ENCODE results near the gene ZNHIT3.

ZNHIT3 gene

GRCh38 chr17:36509272-36509985, 22.9 kb downstream of the ZNHIT3 start:
- DNase-seq (ENCODE audit: insufficient read length, low spot score) (no peak), FAIRE-seq (no peak)

- DNase-seq (ENCODE audit: insufficient read length, low spot score) (no peak), FAIRE-seq (no peak)
Observed at GRCh38 chr17:36510636-36511035, 24.2 kb downstream of the ZNHIT3 start.

- no peak for FAIRE-seq
- no peak for DNase-seq (ENCODE audit: insufficient read length, low spot score)
Observed at GRCh38 chr17:36511216-36511615, 24.7 kb downstream of the ZNHIT3 start.

GRCh38 chr17:36512641-36513040, 26.2 kb downstream of the ZNHIT3 start:
- no peak for DNase-seq (ENCODE audit: insufficient read length, low spot score)
- FAIRE-seq: no peak

- DNase-seq (ENCODE audit: insufficient read length, low spot score) (no peak), FAIRE-seq (no peak)
Observed at GRCh38 chr17:36514856-36515255, 28.4 kb downstream of the ZNHIT3 start.

- FAIRE-seq (no peak), DNase-seq (ENCODE audit: insufficient read length, low spot score) (no peak)
Observed at GRCh38 chr17:36515837-36516236, 29.4 kb downstream of the ZNHIT3 start.

GRCh38 chr17:36523113-36523512, 36.6 kb downstream of the ZNHIT3 start:
- FAIRE-seq (no peak), DNase-seq (ENCODE audit: insufficient read length, low spot score) (no peak)

GRCh38 chr17:36524428-36524876, 38.0 kb downstream of the ZNHIT3 start:
- DNase-seq (ENCODE audit: insufficient read length, low spot score): no peak
- no peak for FAIRE-seq

GRCh38 chr17:36525113-36525512, 38.6 kb downstream of the ZNHIT3 start:
- no peak for DNase-seq (ENCODE audit: insufficient read length, low spot score)
- no peak for FAIRE-seq

- FAIRE-seq (no peak), DNase-seq (ENCODE audit: insufficient read length, low spot score) (no peak)
Observed at GRCh38 chr17:36525888-36526287, 39.4 kb downstream of the ZNHIT3 start.

- no peak for DNase-seq (ENCODE audit: insufficient read length, low spot score)
- FAIRE-seq: no peak
Observed at GRCh38 chr17:36527621-36528250, 41.3 kb downstream of the ZNHIT3 start.

GRCh38 chr17:36529121-36529520, 42.6 kb downstream of the ZNHIT3 start:
- no peak for FAIRE-seq
- no peak for DNase-seq (ENCODE audit: insufficient read length, low spot score)

- no peak for DNase-seq (ENCODE audit: insufficient read length, low spot score)
- no peak for FAIRE-seq
Observed at GRCh38 chr17:36532435-36532975, 46.0 kb downstream of the ZNHIT3 start.

- DNase-seq (ENCODE audit: insufficient read length, low spot score): peak; percentile 26
- no peak for FAIRE-seq
Observed at GRCh38 chr17:36533935-36534839, 47.7 kb downstream of the ZNHIT3 start.

GRCh38 chr17:36534840-36535668, 48.6 kb downstream of the ZNHIT3 start, which contains the start of the genes MYO19 and PIGW:
MYO19 (minus strand) TSS chr17:36534868; CDS start chr17:36532538, 2,330 bp downstream.
PIGW (plus strand) TSS chr17:36534987; CDS start chr17:36537102, 2,115 bp downstream.
- FAIRE-seq: no peak
- peak; percentile 71 for DNase-seq (ENCODE audit: insufficient read length, low spot score)

GRCh38 chr17:36535669-36536081, 49.2 kb downstream of the ZNHIT3 start:
- DNase-seq (ENCODE audit: insufficient read length, low spot score) (no peak), FAIRE-seq (no peak)

GRCh38 chr17:36540696-36541095, 54.2 kb downstream of the ZNHIT3 start:
- DNase-seq (ENCODE audit: insufficient read length, low spot score): no peak
- no peak for FAIRE-seq

GRCh38 chr17:36542755-36543154, 56.3 kb downstream of the ZNHIT3 start:
- DNase-seq (ENCODE audit: insufficient read length, low spot score) (no peak), FAIRE-seq (no peak)

- DNase-seq (ENCODE audit: insufficient read length, low spot score) (peak; percentile 16), FAIRE-seq (no peak)
Observed at GRCh38 chr17:36544044-36544306, 57.5 kb downstream of the ZNHIT3 start.

Measured in GM19239 (cell line).